Measurements from ENCODE around the gene ECHS1. TPM values are rescaled to one million over a fixed set of nuclear protein-coding genes. Genes with fewer than 3 reads are reported as not detected.

Gene ECHS1
- total RNA-seq, 2 experiments from 2014 or later, result 50.7 to 51.4 TPM

- no peak for ATAC-seq
- no peak overlapping the region for H3K4me3 Mint-ChIP-seq
- peaks cover 3% of the 10 kb centered on the region for H3K36me3 Mint-ChIP-seq (ENCODE audit: low read depth)
- no peak overlapping the region for H3K27ac Mint-ChIP-seq
- DNase-seq, result no peak
- TF ChIP-seq, protein P1, sequence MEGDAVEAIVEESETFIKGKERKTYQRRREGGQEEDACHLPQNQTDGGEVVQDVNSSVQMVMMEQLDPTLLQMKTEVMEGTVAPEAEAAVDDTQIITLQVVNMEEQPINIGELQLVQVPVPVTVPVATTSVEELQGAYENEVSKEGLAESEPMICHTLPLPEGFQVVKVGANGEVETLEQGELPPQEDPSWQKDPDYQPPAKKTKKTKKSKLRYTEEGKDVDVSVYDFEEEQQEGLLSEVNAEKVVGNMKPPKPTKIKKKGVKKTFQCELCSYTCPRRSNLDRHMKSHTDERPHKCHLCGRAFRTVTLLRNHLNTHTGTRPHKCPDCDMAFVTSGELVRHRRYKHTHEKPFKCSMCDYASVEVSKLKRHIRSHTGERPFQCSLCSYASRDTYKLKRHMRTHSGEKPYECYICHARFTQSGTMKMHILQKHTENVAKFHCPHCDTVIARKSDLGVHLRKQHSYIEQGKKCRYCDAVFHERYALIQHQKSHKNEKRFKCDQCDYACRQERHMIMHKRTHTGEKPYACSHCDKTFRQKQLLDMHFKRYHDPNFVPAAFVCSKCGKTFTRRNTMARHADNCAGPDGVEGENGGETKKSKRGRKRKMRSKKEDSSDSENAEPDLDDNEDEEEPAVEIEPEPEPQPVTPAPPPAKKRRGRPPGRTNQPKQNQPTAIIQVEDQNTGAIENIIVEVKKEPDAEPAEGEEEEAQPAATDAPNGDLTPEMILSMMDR (IDR thresholded peaks at IDR 0.05), result no peak
- ChIA-PET CTCF (interaction anchor here (1.4 to 2.9 kb wide), 3 partner anchors 10 to 16 kb away, joined by 6 to 11 read pairs (median 8); no protein-coding TSS in a partner anchor), POLR2A (no interaction called here)
- no peaks in the 10 kb centered on the region for H3K9me3 Mint-ChIP-seq
- H3K27me3 Mint-ChIP-seq, result no peaks in the 10 kb centered on the region
- peaks cover 2% of the 10 kb centered on the region for H3K4me1 Mint-ChIP-seq (ENCODE audit: low read depth)
- intact Hi-C loops (cut with micrococcal nuclease), result no loop called here
Measured at GRCh38 chr10:133313192-133313591, 60.0 kb downstream of the ECHS1 start.

GRCh38 chr10:133312769-133313145 lies 60.4 kb downstream of the ECHS1 start:
- no peak overlapping the region for H3K4me3 Mint-ChIP-seq
- ChIA-PET CTCF (no interaction called here), POLR2A (no interaction called here)
- H3K4me1 Mint-ChIP-seq (ENCODE audit: low read depth), result peaks cover 2% of the 10 kb centered on the region
- peaks cover 7% of the 10 kb centered on the region for H3K36me3 Mint-ChIP-seq (ENCODE audit: low read depth)
- H3K27me3 Mint-ChIP-seq, result no peaks in the 10 kb centered on the region
- DNase-seq, result no peak
- TF ChIP-seq, protein P1 (IDR thresholded peaks at IDR 0.05), result no peak
- ATAC-seq, result no peak
- no peaks in the 10 kb centered on the region for H3K9me3 Mint-ChIP-seq
- intact Hi-C loops (cut with micrococcal nuclease), result no loop called here
- H3K27ac Mint-ChIP-seq, result no peak overlapping the region

Small RNA genes lying within 50 kb of the gene (microRNA-seq; reads per million reads assigned to microRNA genes)
- 1.2 reads per million for gene MIR3944 (ENCODE audit: borderline microRNAs expressed, borderline replicate concordance)

Other genes with a start within 250 kb of the ECHS1 start
- gene KNDC1, start 213.1 kb downstream of the ECHS1 start, total RNA-seq, result not detected
- gene UTF1, start 143.1 kb downstream of the ECHS1 start, total RNA-seq, result not detected
- gene VENTX, start 135.5 kb downstream of the ECHS1 start, total RNA-seq, result under 1 TPM in 1 of 2 experiments, not detected in 1; 0.09 TPM
- 100 to 1,000 TPM; 106 to 115 TPM for gene ADAM8, start 96.5 kb downstream of the ECHS1 start, total RNA-seq
- gene TUBGCP2, start 64.5 kb downstream of the ECHS1 start, total RNA-seq, result 10 to 100 TPM; 54.1 to 57.5 TPM
- 10 to 100 TPM; 58.0 to 60.1 TPM for gene ZNF511, start 64.4 kb downstream of the ECHS1 start, total RNA-seq
- gene CALY, start 36.5 kb downstream of the ECHS1 start, total RNA-seq, result not detected
- gene PRAP1, start 26.0 kb downstream of the ECHS1 start, total RNA-seq, result not detected
- 10 to 100 TPM; 32.2 to 33.7 TPM for gene FUOM, start 15.3 kb downstream of the ECHS1 start, total RNA-seq
- gene PAOX, start 5.9 kb upstream of the ECHS1 start, total RNA-seq, result 1 to 10 TPM; 4.2 to 4.6 TPM
- gene MTG1, start 20.8 kb upstream of the ECHS1 start, total RNA-seq, result 10 to 100 TPM; 45.7 to 48.9 TPM
- gene SPRN, start 51.3 kb upstream of the ECHS1 start, total RNA-seq, result not detected
- gene SCART1, start 80.6 kb upstream of the ECHS1 start, total RNA-seq, result 1 to 10 TPM; 2.8 to 2.9 TPM
- gene CYP2E1, start 154.0 kb upstream of the ECHS1 start, total RNA-seq, result under 1 TPM; 0.43 to 0.87 TPM
- not detected for gene SYCE1, start 192.2 kb upstream of the ECHS1 start, total RNA-seq

Measured in activated CD8-positive, alpha-beta T cell treated with anti-CD3 and anti-CD28 coated beads for 36 hours (primary cell).